GM12875 (cell line): ENCODE measurements around the gene POU2AF1.

ENCODE experiments used
- H3K4me3 ChIP-seq: one replicate; pipeline ENCODE4 v1.5.1; 2011; ENCODE audit warnings: low read depth, low read length, control low read depth
- CTCF ChIP-seq: IDR thresholded peaks from 2 replicates; pipeline ENCODE4 v1.5.1; 2011; ENCODE audit warnings: low read depth, mild to moderate bottlenecking, control low read depth, inconsistent platforms, low read length, moderate library complexity, borderline replicate concordance; ENCODE audit not compliant: insufficient read depth

Gene POU2AF1

GRCh38 chr11:111376181-111376871 is 2.7 kb downstream of the POU2AF1 start:
- no peak for TF ChIP-seq CTCF
- peak overlapping the region; percentile 76 for H3K4me3 ChIP-seq

DNA sequence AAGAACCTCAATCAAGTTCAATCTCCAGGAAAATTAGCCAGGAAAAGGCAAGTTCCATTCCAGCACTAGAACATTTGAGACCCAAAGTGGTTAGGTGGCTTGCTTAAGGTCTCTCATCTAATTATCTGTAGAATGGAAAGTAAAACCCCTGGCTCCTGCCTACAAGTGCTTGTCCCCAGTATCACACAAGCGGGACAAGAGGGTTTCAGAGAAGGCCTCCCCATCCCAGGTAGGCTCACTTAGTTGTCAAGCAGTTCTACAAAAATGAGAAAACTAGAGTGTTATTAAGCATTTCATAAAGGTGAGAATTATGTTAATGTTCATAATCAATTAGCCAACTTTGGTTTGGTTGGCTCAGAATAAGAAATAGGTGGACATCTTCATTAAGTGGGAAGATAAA is 5.5 kb downstream of the POU2AF1 start:
- H3K4me3 ChIP-seq = no peak overlapping the region
- no peak for TF ChIP-seq CTCF

DNA sequence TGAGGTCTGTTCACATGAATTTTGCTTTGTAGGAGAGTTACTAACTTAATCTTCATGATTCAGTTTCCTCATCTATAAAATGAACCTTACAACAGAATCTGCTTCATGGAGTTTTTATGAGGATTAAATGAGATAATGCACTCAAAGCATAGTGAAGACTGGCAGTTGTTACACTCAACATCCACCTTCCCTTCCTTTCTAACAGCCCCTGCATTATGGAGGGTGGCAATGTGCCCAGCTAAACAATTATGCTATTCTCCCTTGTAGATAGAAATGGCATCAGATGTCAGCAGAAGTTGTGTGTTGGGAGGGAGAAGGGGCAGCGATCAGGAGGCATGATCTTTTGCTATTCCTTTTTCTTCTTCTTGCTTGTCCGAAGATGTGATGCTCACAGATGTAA is 6.5 kb downstream of the POU2AF1 start:
- peak overlapping the region; percentile 24 for H3K4me3 ChIP-seq
- TF ChIP-seq CTCF = no peak

DNA sequence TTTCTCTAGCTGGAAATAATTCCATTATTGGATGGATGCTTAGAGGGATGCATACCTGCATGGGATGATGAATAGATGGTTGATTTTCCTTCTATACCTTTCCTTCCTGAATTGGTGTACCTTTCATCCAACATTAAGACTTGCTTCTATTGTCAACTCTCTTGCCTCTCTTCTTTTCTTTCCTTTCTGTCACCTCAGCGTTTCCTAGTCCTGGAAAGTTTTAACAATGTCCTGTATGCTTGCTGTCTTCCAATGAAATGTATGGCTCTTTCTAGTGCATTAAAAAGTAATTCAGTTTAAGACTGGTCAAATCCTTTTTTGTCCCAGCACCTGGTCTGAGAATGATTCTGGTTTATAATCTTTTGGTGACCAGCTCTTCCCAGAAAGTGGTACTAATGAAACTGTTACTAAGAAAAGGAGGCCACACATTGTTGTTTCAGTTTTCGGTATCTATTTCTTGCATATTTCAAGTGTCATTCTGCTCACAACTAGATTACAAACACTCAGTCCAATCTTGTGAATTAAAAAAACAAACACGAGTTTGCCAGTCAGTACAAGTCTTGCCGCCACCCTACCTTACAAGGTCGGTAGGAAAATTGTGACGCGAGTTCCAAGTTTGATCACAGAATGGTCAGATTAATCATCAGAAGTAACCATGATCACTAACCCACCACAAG is 8.0 kb downstream of the POU2AF1 start:
- H3K4me3 ChIP-seq = no peak overlapping the region
- TF ChIP-seq CTCF = no peak

- H3K4me3 ChIP-seq = no peak overlapping the region
- TF ChIP-seq CTCF = no peak
These were observed 8.7 kb downstream of the POU2AF1 start for GRCh38 chr11:111370270-111370901.

GRCh38 chr11:111368285-111368560 is 10.9 kb downstream of the POU2AF1 start:
- no peak for TF ChIP-seq CTCF
- peak overlapping the region; percentile 7 for H3K4me3 ChIP-seq
